MM.1S (cell line): ENCODE results near the gene SLC2A3.

Source experiments
- CTCF ChIP-seq: fragments of 300-600 bp; sonication (generic); IDR thresholded peaks from 2 replicates; pipeline ENCODE4 v1.5.1; 2016; ENCODE audit warnings: antibody characterized with exemption, low read length, mixed read lengths
- EZH2 ChIP-seq: fragments of 300-600 bp; sonication (generic); optimal IDR thresholded peaks from 2 replicates; pipeline ENCODE3; 2017; ENCODE audit warnings: low read depth, mild to moderate bottlenecking, antibody characterized with exemption, low read length, mixed read lengths
- EZH2phosphoT487 ChIP-seq: fragments of 300-600 bp; sonication (generic); IDR thresholded peaks from 2 replicates; pipeline ENCODE4 v1.6.1; 2018; ENCODE audit warnings: antibody characterized with exemption, low read length

DNA sequence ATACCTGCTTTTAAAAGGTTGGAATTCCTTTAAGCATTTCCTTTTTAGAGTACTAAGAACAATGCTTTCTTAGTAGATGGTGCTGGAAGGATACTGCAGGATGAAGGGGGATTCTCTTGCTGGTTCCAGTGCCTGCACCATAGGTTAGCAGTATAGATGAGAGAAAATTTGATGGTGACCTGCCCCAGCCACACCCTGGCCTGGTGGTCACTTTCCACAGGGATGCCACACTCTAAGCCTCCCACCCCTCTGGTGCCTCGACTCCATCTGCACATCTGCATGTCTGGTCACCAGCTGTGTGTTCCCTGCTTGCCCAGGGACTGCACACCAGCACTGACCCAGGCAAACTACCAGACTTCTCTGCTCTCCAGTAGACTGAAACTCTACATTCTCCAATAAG, 19.1 kb downstream of the SLC2A3 start:
- no peak for TF ChIP-seq CTCF
- no peak for TF ChIP-seq EZH2phosphoT487
- TF ChIP-seq EZH2: no peak
